Stimulated activated CD8-positive, alpha-beta memory T cell treated with anti-CD3 and anti-CD28 coated beads, Interleukin-4, amount 100 ng/mL, for 4 hours (primary cell): Measurements from ENCODE around the gene PNMT.
"Not testable (repeated sequence)": the region's sequence is repeated elsewhere in the genome, so short reads cannot be mapped to it uniquely, and the experiment has no call there.

Source experiments
- DNase-seq, 2 donors: peaks; one replicate each; pipeline ENCODE4 v3.0.0-alpha.2; 2020; ENCODE audit warnings: low read depth in 2 of 2, low spot score in 1 of 2

The PNMT gene

GRCh38 chr17:39709319-39709997 lies 41.2 kb downstream of the PNMT start:
- DNase-seq = no peak

- no peak for DNase-seq
Measured at GRCh38 chr17:39709998-39710964, 42.0 kb downstream of the PNMT start.

- not testable (repeated sequence) for DNase-seq
Measured at GRCh38 chr17:39711071-39711470, 42.8 kb downstream of the PNMT start.

- DNase-seq = no peak
Measured at GRCh38 chr17:39711851-39712250, 43.6 kb downstream of the PNMT start.

GRCh38 chr17:39714234-39714633 lies 46.0 kb downstream of the PNMT start:
- DNase-seq = no peak

GRCh38 chr17:39715375-39716072 lies 47.3 kb downstream of the PNMT start:
- DNase-seq = no peak

GRCh38 chr17:39716073-39716818 lies 48.0 kb downstream of the PNMT start:
- DNase-seq = no peak

- DNase-seq = no peak
Measured at GRCh38 chr17:39716879-39717536, 48.8 kb downstream of the PNMT start.

GRCh38 chr17:39717660-39718059 lies 49.4 kb downstream of the PNMT start:
- DNase-seq = no peak

- no peak for DNase-seq
Measured at GRCh38 chr17:39719563-39720355, 51.5 kb downstream of the PNMT start.
